Panc1 (cell line): Measurements from ENCODE around the gene PPP1R1B. TPM values are rescaled to one million over a fixed set of nuclear protein-coding genes. Genes with fewer than 3 reads are reported as not detected.

Experiments used
- ATAC-seq: fragments of 200-7000 bp; cut with Tn5 transposase; 2 replicates; pipeline ENCODE4 v1.9.1; 2020; ENCODE audit warnings: mild to moderate bottlenecking, moderate library complexity
- BruUV-seq: library from RNA; stranded (reverse); fragments of 400-500 nt; replicated peaks from 2 replicates; lab custom pipeline; 2021; lab: Mats Ljungman, UMichigan
- CTCF ChIA-PET: fragments of 300-600 bp; sonication (Branson Sonifier 250); formaldehyde crosslinking; loops from one replicate; lab custom pipeline; 2022; ENCODE audit warnings: antibody characterized with exemption; lab: Charles Lee
- POLR2A ChIA-PET: fragments of 300-600 bp; sonication (Branson Sonifier 250); formaldehyde crosslinking; loops from one replicate; lab custom pipeline; 2022; ENCODE audit warnings: antibody characterized with exemption; lab: Charles Lee
- DNase-seq: peaks from one replicate; pipeline ENCODE4 v3.0.0-alpha.2; 2010; ENCODE audit warnings: low read depth, low spot score
- H3K27ac ChIP-seq: 2 replicates; pipeline ENCODE4 v1.5.1; 2011; ENCODE audit warnings: mild to moderate bottlenecking, low read length, inconsistent platforms
- H3K27me3 ChIP-seq: fragments of 200-500 bp; sonication (Bioruptor generic); 2 replicates; pipeline ENCODE4 v1.6.0; 2014; ENCODE audit warnings: low read length, inconsistent platforms; ENCODE audit not compliant: control insufficient read depth, insufficient read depth
- H3K36me3 ChIP-seq: fragments of 200-500 bp; sonication (Bioruptor generic); 2 replicates; pipeline ENCODE4 v1.5.1; 2014; ENCODE audit warnings: inconsistent platforms, mild to moderate bottlenecking, low read length, moderate library complexity; ENCODE audit not compliant: control insufficient read depth, insufficient read depth
- H3K4me1 ChIP-seq: 2 replicates; pipeline ENCODE4 v1.5.1; 2011; ENCODE audit warnings: inconsistent platforms, mild to moderate bottlenecking, low read length, moderate library complexity; ENCODE audit not compliant: control insufficient read depth, insufficient read depth
- H3K4me3 ChIP-seq, 2 experiments: 2 replicates each; pipeline ENCODE4 v1.5.1; 2011 to 2012; ENCODE audit warnings: low read depth in 2 of 2, low read length in 2 of 2, mild to moderate bottlenecking in 2 of 2, inconsistent platforms in 1 of 2, moderate library complexity in 1 of 2
- H3K9me3 ChIP-seq: fragments of 200-500 bp; sonication (Bioruptor generic); 2 replicates; pipeline ENCODE4 v1.5.1; 2014; ENCODE audit warnings: low read depth, mild to moderate bottlenecking, inconsistent platforms, low read length, moderate library complexity; ENCODE audit not compliant: control insufficient read depth, insufficient read depth
- POLR2AphosphoS5 ChIP-seq: IDR thresholded peaks from 2 replicates; pipeline ENCODE4 v1.6.1; 2012; ENCODE audit warnings: mild to moderate bottlenecking, low read depth, low read length, moderate library complexity
- SIN3A ChIP-seq: IDR thresholded peaks from 2 replicates; pipeline ENCODE4 v1.6.1; 2012; ENCODE audit warnings: low read depth, mild to moderate bottlenecking, low read length, moderate library complexity, borderline replicate concordance; ENCODE audit not compliant: insufficient read depth
- TCF7L2 ChIP-seq: IDR thresholded peaks from 2 replicates; pipeline ENCODE4 v1.6.1; 2011; ENCODE audit warnings: mild to moderate bottlenecking, low read depth, low read length, inconsistent platforms
- in situ Hi-C: cut with HindIII; loops from 2 replicates; pipeline ENCODE4 v1.10.0; 2016; ENCODE audit warnings: low sequenced_read_pairs, low pct_unique_long_range_greater_than_20kb
- intact Hi-C: fragments of 100-400 bp; cut with micrococcal nuclease; formaldehyde crosslinking; loops from one replicate; pipeline ENCODE4 v1.10.0; 2022; ENCODE audit not compliant: unreplicated experiment
- total RNA-seq: library from RNA; stranded (reverse); gene quantifications from one replicate; pipeline ENCODE4 v1.2.1, GENCODE V29; 2021; ENCODE audit not compliant: unreplicated experiment
- TF ChIP-seq, protein P1 (sequence below), 2 experiments: IDR thresholded peaks; 2 replicates each; pipeline ENCODE4 v1.6.1; 2011 to 2012; ENCODE audit warnings: low read depth in 2 of 2, control low read depth in 1 of 2, low read length in 1 of 2, mild to moderate bottlenecking in 1 of 2, moderate library complexity in 1 of 2; ENCODE audit not compliant: insufficient read depth in 1 of 2
- TF ChIP-seq, protein P2 (sequence below): fragments of 450-650 bp; IDR thresholded peaks from 2 replicates; pipeline ENCODE4 v1.5.1; 2017; ENCODE audit warnings: mild to moderate bottlenecking

The PPP1R1B gene
- total RNA-seq, 1 experiment from 2014 or later, result 45.7 TPM

DNA sequence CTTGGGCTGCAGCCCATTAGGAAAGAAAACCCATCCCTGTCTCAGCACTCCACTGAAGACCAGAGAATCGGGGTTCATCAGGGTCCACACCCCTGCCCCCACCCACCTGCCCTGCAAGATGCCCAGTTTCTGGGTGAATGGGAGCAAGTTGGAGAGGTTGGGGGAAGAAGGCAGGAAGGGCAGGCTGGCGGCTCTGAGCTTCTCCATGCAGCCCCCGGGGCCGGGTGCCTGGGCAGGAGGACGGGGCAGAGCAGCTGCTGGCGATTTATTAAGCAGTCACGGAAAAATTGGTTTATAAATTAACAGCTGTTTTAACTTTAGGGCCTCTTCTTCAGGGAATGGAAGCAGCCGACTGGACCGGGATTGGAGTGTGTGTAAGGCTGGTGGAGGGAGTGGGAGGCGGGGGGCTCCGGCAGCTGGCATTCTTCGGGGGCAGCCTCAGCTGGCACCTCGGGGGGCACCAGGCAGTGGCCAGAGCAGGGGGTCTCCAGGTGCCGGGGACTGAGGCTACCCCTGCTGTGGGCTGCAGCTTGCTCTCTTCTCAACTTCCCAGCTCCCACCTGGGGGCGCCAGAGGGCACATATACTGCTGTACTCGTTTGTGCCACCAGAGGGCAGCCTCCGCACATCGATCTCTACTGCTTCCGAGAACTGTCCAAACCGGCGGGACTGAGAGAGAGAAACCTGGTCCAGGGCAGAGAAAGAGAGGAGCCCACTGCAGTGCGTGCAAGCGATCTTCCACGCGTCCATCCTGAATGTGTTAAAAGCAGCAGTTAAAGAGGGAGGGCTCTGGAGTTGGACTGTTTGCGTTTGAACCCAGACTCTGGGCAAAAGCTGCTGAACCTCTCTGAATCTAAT is 5.0 kb upstream of the PPP1R1B start:
- in situ Hi-C loops, result no loop called here
- POLR2A ChIA-PET, result no interaction called here
- peak; percentile 73 for DNase-seq

DNA sequence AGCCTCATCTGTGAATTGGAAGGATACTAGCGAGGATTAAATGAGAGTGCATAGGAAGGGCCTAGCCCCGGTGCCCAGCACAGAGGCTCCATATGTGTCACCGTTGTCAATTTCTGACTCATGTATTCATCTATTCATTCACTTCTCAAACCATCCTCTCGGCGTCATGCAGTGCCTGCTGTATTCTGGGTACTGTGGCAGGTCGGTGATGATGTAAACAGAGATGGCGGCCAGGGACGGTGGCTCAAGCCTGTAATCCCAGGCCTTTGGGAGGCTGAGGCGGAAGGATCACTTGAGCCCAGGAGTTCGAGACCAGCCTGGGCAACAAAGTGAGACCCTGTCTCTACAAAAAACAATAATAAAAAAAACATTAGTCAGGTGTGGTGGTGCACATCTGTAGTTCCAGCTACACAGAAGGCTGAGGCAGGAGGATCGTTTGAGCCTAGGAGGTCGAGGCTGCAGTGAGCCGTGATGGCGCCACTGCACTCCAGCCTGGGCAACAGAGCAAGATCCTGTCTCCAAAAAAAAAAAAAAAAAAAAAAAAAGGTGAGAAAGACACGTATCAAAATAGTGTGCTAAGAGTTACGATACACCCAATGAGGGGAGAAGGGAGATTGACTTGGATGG is 4.3 kb upstream of the PPP1R1B start:
- no peak for DNase-seq
- Histone ChIP-seq H3K4me1 (peaks cover 4% of the 10 kb centered on the region; the same call in 1 of the 2 replicates), H3K9me3 (no peaks in the 10 kb centered on the region), H3K27me3 (no peaks in the 10 kb centered on the region), H3K4me3 (peak overlapping the region in 1 of 2 experiments; percentile 19; a peak in 1 of 4 replicates), H3K36me3 (no peaks in the 10 kb centered on the region), H3K27ac (no peak overlapping the region)
- ChIA-PET CTCF (interaction anchor here (0.6 to 1.5 kb wide), 10 partner anchors 9 to 127 kb away, joined by 3 to 11 read pairs (median 4); no protein-coding TSS in a partner anchor), POLR2A (no interaction called here)
- intact Hi-C loops, result loop anchor here (5.0 kb wide), 2 partner anchors 50 to 75 kb away; no protein-coding TSS in a partner anchor
- peak; percentile 19 for ATAC-seq
- TF ChIP-seq, protein P1, sequence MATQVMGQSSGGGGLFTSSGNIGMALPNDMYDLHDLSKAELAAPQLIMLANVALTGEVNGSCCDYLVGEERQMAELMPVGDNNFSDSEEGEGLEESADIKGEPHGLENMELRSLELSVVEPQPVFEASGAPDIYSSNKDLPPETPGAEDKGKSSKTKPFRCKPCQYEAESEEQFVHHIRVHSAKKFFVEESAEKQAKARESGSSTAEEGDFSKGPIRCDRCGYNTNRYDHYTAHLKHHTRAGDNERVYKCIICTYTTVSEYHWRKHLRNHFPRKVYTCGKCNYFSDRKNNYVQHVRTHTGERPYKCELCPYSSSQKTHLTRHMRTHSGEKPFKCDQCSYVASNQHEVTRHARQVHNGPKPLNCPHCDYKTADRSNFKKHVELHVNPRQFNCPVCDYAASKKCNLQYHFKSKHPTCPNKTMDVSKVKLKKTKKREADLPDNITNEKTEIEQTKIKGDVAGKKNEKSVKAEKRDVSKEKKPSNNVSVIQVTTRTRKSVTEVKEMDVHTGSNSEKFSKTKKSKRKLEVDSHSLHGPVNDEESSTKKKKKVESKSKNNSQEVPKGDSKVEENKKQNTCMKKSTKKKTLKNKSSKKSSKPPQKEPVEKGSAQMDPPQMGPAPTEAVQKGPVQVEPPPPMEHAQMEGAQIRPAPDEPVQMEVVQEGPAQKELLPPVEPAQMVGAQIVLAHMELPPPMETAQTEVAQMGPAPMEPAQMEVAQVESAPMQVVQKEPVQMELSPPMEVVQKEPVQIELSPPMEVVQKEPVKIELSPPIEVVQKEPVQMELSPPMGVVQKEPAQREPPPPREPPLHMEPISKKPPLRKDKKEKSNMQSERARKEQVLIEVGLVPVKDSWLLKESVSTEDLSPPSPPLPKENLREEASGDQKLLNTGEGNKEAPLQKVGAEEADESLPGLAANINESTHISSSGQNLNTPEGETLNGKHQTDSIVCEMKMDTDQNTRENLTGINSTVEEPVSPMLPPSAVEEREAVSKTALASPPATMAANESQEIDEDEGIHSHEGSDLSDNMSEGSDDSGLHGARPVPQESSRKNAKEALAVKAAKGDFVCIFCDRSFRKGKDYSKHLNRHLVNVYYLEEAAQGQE (IDR thresholded peaks at IDR 0.05; ENCODE audit: insufficient read depth in 1 of 2, low read depth in 2 of 2, low read length in 1 of 2), result no peak
- TF ChIP-seq, protein P2, sequence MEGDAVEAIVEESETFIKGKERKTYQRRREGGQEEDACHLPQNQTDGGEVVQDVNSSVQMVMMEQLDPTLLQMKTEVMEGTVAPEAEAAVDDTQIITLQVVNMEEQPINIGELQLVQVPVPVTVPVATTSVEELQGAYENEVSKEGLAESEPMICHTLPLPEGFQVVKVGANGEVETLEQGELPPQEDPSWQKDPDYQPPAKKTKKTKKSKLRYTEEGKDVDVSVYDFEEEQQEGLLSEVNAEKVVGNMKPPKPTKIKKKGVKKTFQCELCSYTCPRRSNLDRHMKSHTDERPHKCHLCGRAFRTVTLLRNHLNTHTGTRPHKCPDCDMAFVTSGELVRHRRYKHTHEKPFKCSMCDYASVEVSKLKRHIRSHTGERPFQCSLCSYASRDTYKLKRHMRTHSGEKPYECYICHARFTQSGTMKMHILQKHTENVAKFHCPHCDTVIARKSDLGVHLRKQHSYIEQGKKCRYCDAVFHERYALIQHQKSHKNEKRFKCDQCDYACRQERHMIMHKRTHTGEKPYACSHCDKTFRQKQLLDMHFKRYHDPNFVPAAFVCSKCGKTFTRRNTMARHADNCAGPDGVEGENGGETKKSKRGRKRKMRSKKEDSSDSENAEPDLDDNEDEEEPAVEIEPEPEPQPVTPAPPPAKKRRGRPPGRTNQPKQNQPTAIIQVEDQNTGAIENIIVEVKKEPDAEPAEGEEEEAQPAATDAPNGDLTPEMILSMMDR, result no peak
- TF ChIP-seq SIN3A (no peak), POLR2AphosphoS5 (no peak), TCF7L2 (no peak)
- no TSS peak for BruUV-seq
- in situ Hi-C loops, result no loop called here

More for the DNA sequence above, 5.0 kb upstream of the PPP1R1B start:
- CTCF ChIA-PET, result interaction anchor here (0.5 to 1.5 kb wide), 21 partner anchors 9 to 836 kb away, joined by 3 to 16 read pairs (median 4); no protein-coding TSS in a partner anchor
- H3K36me3 ChIP-seq, result no peaks in the 10 kb centered on the region
- peak overlapping the region in 1 of 2 experiments; percentile 19; a peak in 1 of 4 replicates for H3K4me3 ChIP-seq
- BruUV-seq, result no TSS peak
- intact Hi-C loops, result loop anchor here (5.0 kb wide), 2 partner anchors 51 to 74 kb away; no protein-coding TSS in a partner anchor
- H3K4me1 ChIP-seq, result peaks cover 4% of the 10 kb centered on the region; the same call in 1 of the 2 replicates
- TF ChIP-seq POLR2AphosphoS5, result no peak
- TF ChIP-seq, protein P1 (IDR thresholded peaks at IDR 0.05; ENCODE audit: insufficient read depth in 1 of 2, low read depth in 2 of 2, low read length in 1 of 2), result peak; percentile 76 to 84
- TF ChIP-seq, protein P2, result peak; percentile 94
- no peaks in the 10 kb centered on the region for H3K27me3 ChIP-seq
- H3K9me3 ChIP-seq, result no peaks in the 10 kb centered on the region
- peak; percentile 74 for ATAC-seq
- H3K27ac ChIP-seq, result no peak overlapping the region
